D721Med (cell line): ENCODE measurements around the gene ARIH1.
"Not testable (repeated sequence)": the region's sequence is repeated elsewhere in the genome, so short reads cannot be mapped to it uniquely, and the experiment has no call there.

ENCODE experiments used
- DNase-seq: peaks from one replicate; pipeline ENCODE4 v3.0.0; 2011; ENCODE audit warnings: low spot score; ENCODE audit not compliant: insufficient read length
- FAIRE-seq: peaks from 2 replicates; lab custom pipeline; 2011; peaks lifted over from hg19 to GRCh38; lab: Jason Lieb, UNC
- TF ChIP-seq, protein P1 (sequence below): IDR thresholded peaks from 2 replicates; pipeline ENCODE4 v1.5.1; 2012; ENCODE audit warnings: mild to moderate bottlenecking, control low read depth; ENCODE audit not compliant: insufficient read depth; ENCODE audit errors: missing control alignments

Gene ARIH1

DNA sequence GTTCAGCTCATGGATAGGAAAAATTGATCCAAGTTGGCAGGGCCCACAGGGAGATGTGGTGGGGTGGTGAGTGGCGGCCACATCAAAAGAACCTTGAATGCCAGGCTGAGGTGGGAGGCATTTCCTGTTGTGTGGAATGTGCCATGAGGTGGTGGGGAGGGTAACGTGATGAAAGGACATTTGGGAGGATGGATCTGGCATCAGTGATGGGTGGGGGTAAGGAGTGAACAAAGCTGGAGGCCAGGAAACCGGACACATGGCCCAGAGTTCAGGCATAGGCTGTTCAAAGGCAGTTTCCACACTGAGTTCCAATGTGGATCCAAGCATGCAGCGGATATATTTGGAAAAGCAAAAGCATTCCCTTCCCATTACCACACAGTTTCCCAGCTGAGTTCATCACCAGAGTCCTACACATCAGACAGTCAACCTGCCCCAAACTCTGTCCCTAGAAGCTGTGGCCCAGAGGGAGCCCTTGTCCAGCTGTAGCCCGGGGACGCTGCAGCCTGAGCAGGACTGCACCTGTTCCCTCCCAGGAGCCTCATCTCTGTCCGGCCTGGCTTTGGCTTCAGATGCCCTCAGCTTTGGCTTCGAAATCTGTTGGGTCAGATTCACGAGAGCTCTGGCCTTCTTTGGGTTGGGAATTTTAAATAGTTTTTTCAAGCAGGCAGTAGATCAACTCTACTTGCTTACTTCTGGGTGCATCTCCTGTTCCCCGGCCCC lies 142.5 kb downstream of the ARIH1 start:
- DNase-seq (no peak), FAIRE-seq (no peak)
- TF ChIP-seq, protein P1, sequence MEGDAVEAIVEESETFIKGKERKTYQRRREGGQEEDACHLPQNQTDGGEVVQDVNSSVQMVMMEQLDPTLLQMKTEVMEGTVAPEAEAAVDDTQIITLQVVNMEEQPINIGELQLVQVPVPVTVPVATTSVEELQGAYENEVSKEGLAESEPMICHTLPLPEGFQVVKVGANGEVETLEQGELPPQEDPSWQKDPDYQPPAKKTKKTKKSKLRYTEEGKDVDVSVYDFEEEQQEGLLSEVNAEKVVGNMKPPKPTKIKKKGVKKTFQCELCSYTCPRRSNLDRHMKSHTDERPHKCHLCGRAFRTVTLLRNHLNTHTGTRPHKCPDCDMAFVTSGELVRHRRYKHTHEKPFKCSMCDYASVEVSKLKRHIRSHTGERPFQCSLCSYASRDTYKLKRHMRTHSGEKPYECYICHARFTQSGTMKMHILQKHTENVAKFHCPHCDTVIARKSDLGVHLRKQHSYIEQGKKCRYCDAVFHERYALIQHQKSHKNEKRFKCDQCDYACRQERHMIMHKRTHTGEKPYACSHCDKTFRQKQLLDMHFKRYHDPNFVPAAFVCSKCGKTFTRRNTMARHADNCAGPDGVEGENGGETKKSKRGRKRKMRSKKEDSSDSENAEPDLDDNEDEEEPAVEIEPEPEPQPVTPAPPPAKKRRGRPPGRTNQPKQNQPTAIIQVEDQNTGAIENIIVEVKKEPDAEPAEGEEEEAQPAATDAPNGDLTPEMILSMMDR: no peak

GRCh38 chr15:72623854-72624253 lies 149.7 kb downstream of the ARIH1 start:
- FAIRE-seq: not testable (repeated sequence)

DNA sequence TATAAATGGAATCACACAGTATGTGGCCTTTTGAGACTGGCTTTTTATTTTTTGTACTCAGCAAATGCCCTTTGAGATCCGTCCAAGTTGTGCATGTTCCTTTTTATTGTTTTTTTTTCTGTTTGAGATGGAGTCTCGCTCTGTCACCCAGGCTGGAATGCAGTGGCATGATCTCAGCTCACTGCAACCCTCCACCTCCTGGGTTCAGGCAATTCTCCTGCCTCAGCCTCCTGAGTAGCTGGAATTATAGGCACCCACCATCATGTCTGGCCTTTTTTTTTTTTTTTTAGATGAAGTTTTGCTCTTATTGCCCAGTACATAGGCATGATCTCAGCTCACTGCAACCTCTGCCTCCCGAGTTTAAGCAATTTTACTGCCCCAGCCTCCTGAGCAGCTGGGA lies 152.0 kb downstream of the ARIH1 start:
- not testable (repeated sequence) for DNase-seq, FAIRE-seq

More at GRCh38 chr15:72623854-72624253, 149.7 kb downstream of the ARIH1 start:
- not testable (repeated sequence) for DNase-seq

DNA sequence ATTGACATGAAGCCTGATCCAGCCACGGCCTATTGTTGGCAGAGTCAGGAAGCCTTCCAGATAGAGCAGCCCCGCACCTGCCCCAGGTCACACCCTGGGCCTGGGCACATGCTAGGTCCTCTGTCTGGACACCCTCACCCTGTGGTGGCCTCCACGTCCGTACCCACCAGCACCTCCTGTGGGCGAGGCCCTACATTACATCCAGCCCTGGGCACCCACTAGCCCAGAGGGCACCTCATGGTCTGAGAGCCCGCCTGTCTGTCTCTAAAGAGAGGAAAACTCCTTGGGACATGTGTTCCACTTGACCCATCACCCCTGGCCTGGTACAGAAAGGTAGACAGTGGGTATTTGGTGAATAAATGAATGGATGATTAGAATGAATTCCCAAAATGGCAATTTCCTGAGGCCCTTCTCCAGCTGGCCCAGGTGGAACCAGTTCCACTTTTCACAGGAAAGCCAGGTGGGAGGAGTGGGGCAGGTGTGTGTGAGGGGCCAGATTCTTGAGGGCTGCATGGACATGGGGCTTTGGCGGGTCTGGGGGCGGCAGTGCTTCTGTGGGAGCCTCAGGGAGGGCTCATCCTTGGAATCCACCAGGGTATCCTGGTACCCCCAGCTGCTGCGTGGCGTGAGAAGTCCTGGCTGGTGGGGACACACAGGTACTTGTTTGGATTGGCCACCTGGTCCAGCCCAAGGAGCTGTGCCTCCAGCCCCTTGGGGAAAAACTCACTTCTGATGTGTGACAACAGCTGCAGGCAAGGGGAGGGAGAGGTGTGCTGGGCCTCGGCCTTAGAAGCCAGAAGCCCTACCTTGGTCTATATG lies 154.3 kb downstream of the ARIH1 start:
- DNase-seq, FAIRE-seq: not testable (repeated sequence)

DNA sequence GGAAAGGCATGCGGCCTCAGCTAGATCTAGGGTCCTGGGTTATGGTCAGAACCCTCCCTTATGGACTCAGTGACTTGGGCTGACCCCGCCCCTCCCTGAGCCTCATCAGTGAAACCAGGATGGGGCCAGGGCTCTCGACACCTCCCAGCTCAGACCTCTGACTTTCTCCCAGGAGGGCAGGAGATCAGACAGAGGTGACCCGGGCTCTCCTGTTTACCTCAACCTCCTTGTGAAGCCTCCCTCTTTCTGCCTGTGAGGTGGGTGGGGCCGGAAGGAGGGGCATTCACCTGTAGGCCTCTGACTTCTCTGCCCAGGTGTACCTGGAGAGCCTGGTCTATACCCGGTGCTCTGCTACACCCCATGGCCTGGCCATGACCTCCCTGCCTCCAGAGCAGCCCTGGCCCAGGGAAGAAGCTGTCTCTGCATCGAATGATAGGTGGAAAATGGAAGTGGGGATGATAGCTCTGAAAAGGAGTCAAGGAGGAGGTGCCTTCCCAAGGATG lies 155.0 kb downstream of the ARIH1 start:
- not testable (repeated sequence) for FAIRE-seq, DNase-seq

- not testable (repeated sequence) for DNase-seq, FAIRE-seq
Measured at GRCh38 chr15:72636519-72637282, 162.6 kb downstream of the ARIH1 start.

GRCh38 chr15:72639759-72640483 lies 165.8 kb downstream of the ARIH1 start:
- DNase-seq, FAIRE-seq: not testable (repeated sequence)

DNA sequence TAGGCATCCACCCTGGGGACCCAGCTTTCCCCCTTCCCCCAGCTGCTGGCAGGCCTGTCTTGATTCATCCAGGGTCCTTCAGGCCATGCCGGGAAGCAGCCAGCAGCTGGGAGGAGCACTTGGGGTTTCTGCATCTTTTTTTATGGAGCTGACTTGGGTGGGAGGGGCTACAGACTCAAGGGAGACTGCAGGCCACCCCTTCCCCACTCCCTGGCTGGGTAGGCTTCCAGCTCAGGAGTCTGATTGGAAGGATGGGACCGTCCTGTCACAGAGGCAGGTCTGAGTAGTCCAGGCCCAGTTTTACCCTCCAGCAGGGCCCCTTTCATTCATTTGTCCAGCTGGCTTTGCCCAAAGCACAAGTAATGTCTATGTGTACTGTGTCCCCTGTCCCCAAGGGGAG lies 168.1 kb downstream of the ARIH1 start:
- not testable (repeated sequence) for DNase-seq, FAIRE-seq

- not testable (repeated sequence) for FAIRE-seq, DNase-seq
Measured at GRCh38 chr15:72648631-72649253, 174.6 kb downstream of the ARIH1 start.
